OCI-LY3 (cell line): ENCODE data around the gene RPUSD1.

Experiments
- H2AFZ ChIP-seq: fragments of 200-600, 300-600 bp; shearing (Covaris generic); 2 replicates; pipeline ENCODE4 v1.6.0; 2014; ENCODE audit warnings: antibody characterized with exemption, low read depth, low read length
- H3K27ac ChIP-seq: fragments of 200-600, 300-600 bp; sonication (generic); 2 replicates; pipeline ENCODE4 v1.5.1; 2014; ENCODE audit warnings: mild to moderate bottlenecking, low read length, moderate library complexity, mixed read lengths
- H3K27me3 ChIP-seq: fragments of 200-600, 300-600 bp; sonication (generic); 2 replicates; pipeline ENCODE4 v1.6.1; 2014; ENCODE audit warnings: low read depth, low read length, mixed read lengths
- H3K36me3 ChIP-seq: fragments of 200-600, 300-600 bp; sonication (generic); replicated peaks from 2 replicates; pipeline ENCODE3; 2014; ENCODE audit warnings: low read depth, low read length, mixed read lengths
- H3K4me1 ChIP-seq: fragments of 300-600, 200-600 bp; sonication (generic); 2 replicates; pipeline ENCODE4 v1.6.1; 2014; ENCODE audit warnings: low read length, mixed read lengths
- H3K4me2 ChIP-seq: fragments of 200-600, 300-600 bp; sonication (generic); 2 replicates; pipeline ENCODE4 v1.6.1; 2014; ENCODE audit warnings: low read length, mixed read lengths
- H3K4me3 ChIP-seq: fragments of 300-600, 200-600 bp; sonication (generic); 2 replicates; pipeline ENCODE4 v1.5.1; 2014; ENCODE audit warnings: antibody characterized with exemption, mild to moderate bottlenecking, low read length, moderate library complexity
- H3K79me2 ChIP-seq: fragments of 300-600, 200-600 bp; shearing (Covaris generic); 2 replicates; pipeline ENCODE4 v1.6.1; 2014; ENCODE audit warnings: mild to moderate bottlenecking, low read length, mixed read lengths
- H3K9ac ChIP-seq: fragments of 300-600, 200-600 bp; shearing (Covaris generic); 2 replicates; pipeline ENCODE4 v1.6.0; 2014; ENCODE audit warnings: mild to moderate bottlenecking, low read length, moderate library complexity
- H3K9me3 ChIP-seq: fragments of 200-600, 300-600 bp; shearing (Covaris generic); 2 replicates; pipeline ENCODE4 v1.6.1; 2014; ENCODE audit warnings: low read length, mixed read lengths; ENCODE audit not compliant: insufficient read depth
- H4K20me1 ChIP-seq: fragments of 200-600, 300-600 bp; sonication (generic); 2 replicates; pipeline ENCODE4 v1.6.1; 2016; ENCODE audit warnings: low read length, mixed read lengths; ENCODE audit not compliant: insufficient read depth
- EZH2phosphoT487 ChIP-seq: fragments of 200-600 bp; shearing (Covaris generic); IDR thresholded peaks from 2 replicates; pipeline ENCODE4 v1.6.1; 2018; ENCODE audit warnings: antibody characterized with exemption, mixed run types, low read depth
- TF ChIP-seq, protein P1 (sequence below): fragments of 200-600, 300-600 bp; sonication (generic); IDR thresholded peaks from 2 replicates; pipeline ENCODE4 v1.5.1; 2014; ENCODE audit warnings: antibody characterized with exemption, low read length, low read depth

RPUSD1 gene

DNA sequence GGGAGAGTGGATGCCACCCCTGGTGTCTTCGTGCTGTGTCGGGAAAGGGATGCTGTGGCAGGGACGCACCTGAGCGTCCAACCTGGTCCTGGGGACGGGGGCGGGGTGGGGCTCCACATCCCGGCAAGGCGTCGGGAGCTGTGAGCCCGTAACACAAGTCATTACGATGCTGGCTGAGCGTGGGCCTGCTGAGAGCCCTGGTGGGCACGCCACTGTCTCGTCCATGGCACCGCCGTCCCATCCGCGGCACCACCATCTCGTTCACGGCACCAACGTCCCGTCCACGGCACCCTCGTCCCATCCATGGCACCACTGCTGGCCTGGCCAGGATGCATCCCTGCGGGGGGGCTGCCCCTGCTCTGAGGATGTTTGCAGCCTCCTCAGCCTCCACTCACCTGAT, 36.4 kb upstream of the RPUSD1 start:
- Histone ChIP-seq H3K4me3 (no peak overlapping the region), H2AFZ (no peak overlapping the region), H3K4me2 (no peak overlapping the region), H3K27ac (no peak overlapping the region), H3K79me2 (no peaks in the 10 kb centered on the region), H3K4me1 (no peaks in the 10 kb centered on the region), H4K20me1 (no peaks in the 10 kb centered on the region), H3K9me3 (no peaks in the 10 kb centered on the region), H3K36me3 (no peaks in the 10 kb centered on the region), H3K9ac (no peak overlapping the region), H3K27me3 (no peaks in the 10 kb centered on the region)
- no peak for TF ChIP-seq EZH2phosphoT487
- TF ChIP-seq, protein P1, sequence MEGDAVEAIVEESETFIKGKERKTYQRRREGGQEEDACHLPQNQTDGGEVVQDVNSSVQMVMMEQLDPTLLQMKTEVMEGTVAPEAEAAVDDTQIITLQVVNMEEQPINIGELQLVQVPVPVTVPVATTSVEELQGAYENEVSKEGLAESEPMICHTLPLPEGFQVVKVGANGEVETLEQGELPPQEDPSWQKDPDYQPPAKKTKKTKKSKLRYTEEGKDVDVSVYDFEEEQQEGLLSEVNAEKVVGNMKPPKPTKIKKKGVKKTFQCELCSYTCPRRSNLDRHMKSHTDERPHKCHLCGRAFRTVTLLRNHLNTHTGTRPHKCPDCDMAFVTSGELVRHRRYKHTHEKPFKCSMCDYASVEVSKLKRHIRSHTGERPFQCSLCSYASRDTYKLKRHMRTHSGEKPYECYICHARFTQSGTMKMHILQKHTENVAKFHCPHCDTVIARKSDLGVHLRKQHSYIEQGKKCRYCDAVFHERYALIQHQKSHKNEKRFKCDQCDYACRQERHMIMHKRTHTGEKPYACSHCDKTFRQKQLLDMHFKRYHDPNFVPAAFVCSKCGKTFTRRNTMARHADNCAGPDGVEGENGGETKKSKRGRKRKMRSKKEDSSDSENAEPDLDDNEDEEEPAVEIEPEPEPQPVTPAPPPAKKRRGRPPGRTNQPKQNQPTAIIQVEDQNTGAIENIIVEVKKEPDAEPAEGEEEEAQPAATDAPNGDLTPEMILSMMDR, result no peak

DNA sequence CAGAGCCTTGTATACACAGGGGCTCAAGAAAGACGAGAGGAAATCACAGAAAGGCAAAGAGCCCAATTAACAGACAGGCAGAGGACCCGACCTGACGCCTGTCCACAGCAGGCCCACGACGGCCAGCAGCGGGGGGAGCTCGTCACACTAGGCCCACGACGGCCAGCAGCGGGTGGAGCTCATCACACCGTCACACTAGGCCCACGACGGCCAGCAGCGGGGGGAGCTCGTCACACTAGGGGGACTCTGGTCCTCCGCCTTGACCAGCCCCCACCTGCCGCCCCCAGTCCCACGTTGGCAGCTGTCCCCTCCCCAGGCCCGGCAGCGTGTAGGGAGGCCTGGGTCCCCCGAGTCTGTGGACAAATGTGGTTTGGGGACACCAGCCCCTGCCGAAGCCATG, 36.0 kb upstream of the RPUSD1 start:
- TF ChIP-seq, protein P1, result no peak
- no peak for TF ChIP-seq EZH2phosphoT487
- Histone ChIP-seq H3K27me3 (no peaks in the 10 kb centered on the region), H3K4me1 (no peaks in the 10 kb centered on the region)

DNA sequence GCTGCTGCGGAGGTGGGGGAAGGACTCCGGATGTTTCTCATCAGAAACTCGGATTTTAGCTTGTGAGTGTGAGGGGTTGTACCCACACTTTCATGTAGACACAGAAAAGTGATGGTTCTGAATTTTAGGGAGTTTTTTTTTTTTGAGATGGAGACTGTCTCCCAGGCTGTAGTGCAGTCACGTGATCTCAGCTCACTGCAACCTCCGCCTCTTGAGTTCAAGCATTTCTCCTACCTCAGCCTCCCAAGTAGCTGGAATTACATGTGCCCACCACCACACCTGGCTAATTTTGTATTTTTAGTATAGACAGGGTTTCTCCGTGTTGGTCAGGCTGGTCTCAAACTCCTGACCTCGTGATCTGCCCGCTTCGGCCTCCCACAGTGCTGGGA, 34.7 kb upstream of the RPUSD1 start:
- no peak for TF ChIP-seq EZH2phosphoT487
- TF ChIP-seq, protein P1, result no peak
- H4K20me1 ChIP-seq, result no peaks in the 10 kb centered on the region
- no peaks in the 10 kb centered on the region for H3K79me2 ChIP-seq
- H3K27ac ChIP-seq, result no peak overlapping the region
- no peaks in the 10 kb centered on the region for H3K9me3 ChIP-seq
- H3K4me1 ChIP-seq, result no peaks in the 10 kb centered on the region
- H2AFZ ChIP-seq, result no peak overlapping the region
- H3K4me3 ChIP-seq, result no peak overlapping the region
- H3K27me3 ChIP-seq, result no peaks in the 10 kb centered on the region
- no peak overlapping the region for H3K9ac ChIP-seq
- H3K36me3 ChIP-seq, result no peaks in the 10 kb centered on the region
- no peak overlapping the region for H3K4me2 ChIP-seq

More for the DNA sequence above, 36.0 kb upstream of the RPUSD1 start:
- Histone ChIP-seq H3K79me2 (no peaks in the 10 kb centered on the region), H3K9me3 (no peaks in the 10 kb centered on the region), H2AFZ (no peak overlapping the region), H3K9ac (no peak overlapping the region), H3K27ac (no peak overlapping the region), H3K4me2 (no peak overlapping the region), H3K4me3 (no peak overlapping the region), H3K36me3 (no peaks in the 10 kb centered on the region), H4K20me1 (no peaks in the 10 kb centered on the region)

DNA sequence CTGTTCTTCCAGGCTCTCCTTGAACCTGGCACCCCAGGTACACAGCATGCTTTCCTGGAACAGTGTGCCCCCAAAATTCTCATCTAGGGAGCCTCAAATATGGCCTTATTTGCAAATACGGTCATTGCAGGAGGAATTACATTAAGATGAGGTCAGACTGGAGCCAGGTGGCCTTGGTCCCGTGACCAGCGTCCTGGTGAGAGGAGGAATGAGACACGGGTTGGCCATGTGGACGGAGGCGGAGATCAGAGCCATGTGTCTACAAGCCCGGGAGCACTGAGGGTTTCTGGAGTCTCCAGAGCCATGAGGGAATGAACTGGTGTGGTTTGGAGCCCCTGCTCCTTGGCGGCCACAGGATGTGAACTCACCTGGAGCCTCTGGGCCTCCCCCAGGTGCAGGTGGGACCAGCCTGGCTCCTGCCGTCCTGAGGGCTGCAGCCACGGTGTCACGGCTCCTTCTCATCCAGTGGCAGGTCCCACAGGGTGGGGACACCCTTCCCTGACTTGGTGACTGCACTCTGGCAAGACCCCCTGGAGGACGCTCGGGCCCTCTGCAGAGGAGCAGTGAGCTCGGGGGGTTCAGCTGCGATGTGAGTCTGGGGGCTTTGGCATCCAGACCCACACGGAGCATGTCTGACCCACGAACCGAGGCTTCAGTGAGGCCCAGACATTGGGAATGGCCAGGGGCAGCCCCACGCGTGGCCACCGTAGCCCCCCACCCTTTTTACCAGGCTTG, 34.2 kb upstream of the RPUSD1 start:
- H3K4me3 ChIP-seq, result no peak overlapping the region
- H3K4me2 ChIP-seq, result no peak overlapping the region
- H3K9me3 ChIP-seq, result no peaks in the 10 kb centered on the region
- H3K36me3 ChIP-seq, result no peaks in the 10 kb centered on the region
- H3K4me1 ChIP-seq, result no peaks in the 10 kb centered on the region
- H3K27me3 ChIP-seq, result no peaks in the 10 kb centered on the region
- H3K27ac ChIP-seq, result no peak overlapping the region
- no peaks in the 10 kb centered on the region for H3K79me2 ChIP-seq
- no peaks in the 10 kb centered on the region for H4K20me1 ChIP-seq
- no peak overlapping the region for H3K9ac ChIP-seq
- no peak overlapping the region for H2AFZ ChIP-seq
- TF ChIP-seq, protein P1, result no peak
- TF ChIP-seq EZH2phosphoT487, result no peak
